Breast epithelium (tissue), 3 donors: ENCODE data around the gene ENG.

Experiments used
- CTCF ChIP-seq, 3 donors: fragments of 450-650 bp; IDR thresholded peaks; one replicate each; pipeline ENCODE4 v1.5.1; 2016 to 2017; ENCODE audit warnings: antibody characterized with exemption in 3 of 3, mild to moderate bottlenecking in 3 of 3, moderate library complexity in 3 of 3
- POLR2AphosphoS5 ChIP-seq, 3 donors: sonication (generic); formaldehyde crosslinking; IDR thresholded peaks; one replicate each; pipeline ENCODE4 v1.6.1; 2017; ENCODE audit warnings: antibody characterized with exemption in 3 of 3

GRCh38 chr9:127895811-127896210, 41.4 kb upstream of the ENG start:
- TF ChIP-seq CTCF (IDR thresholded peaks at IDR 0.05) (no peak), POLR2AphosphoS5 (IDR thresholded peaks at IDR 0.05) (no peak)
